Liver (tissue), 9 donors: ENCODE data around the gene OTOG. TPM values are rescaled to one million over a fixed set of nuclear protein-coding genes. Genes with fewer than 3 reads are reported as not detected.

Experiments used
- DNase-seq: peaks from one replicate; pipeline ENCODE4 v3.0.0-alpha.2; 2017; ENCODE audit warnings: low spot score
- H3K27ac ChIP-seq, 2 donors: one replicate each; pipeline ENCODE4 v1.7.0; 2013; ENCODE audit warnings: inconsistent platforms in 2 of 2, low read length in 2 of 2, control low read depth in 1 of 2, low read depth in 1 of 2, mild to moderate bottlenecking in 1 of 2
- H3K27me3 ChIP-seq, 4 donors: one replicate each; pipeline versions ENCODE4 v1.6.1 to v1.7.0; 2013; ENCODE audit warnings: low read length in 3 of 4, inconsistent platforms in 1 of 4, mild to moderate bottlenecking in 1 of 4, moderate library complexity in 1 of 4; ENCODE audit not compliant: control insufficient read depth in 4 of 4, insufficient read depth in 4 of 4
- H3K36me3 ChIP-seq, 4 donors: one replicate each; pipeline versions ENCODE4 v1.6.1 to v1.7.0; 2013; ENCODE audit warnings: low read length in 3 of 4, mild to moderate bottlenecking in 3 of 4, low read depth in 1 of 4, moderate library complexity in 1 of 4; ENCODE audit not compliant: control insufficient read depth in 4 of 4, insufficient read depth in 3 of 4
- H3K4me1 ChIP-seq, 4 donors: one replicate each; pipeline versions ENCODE4 v1.6.1 to v1.7.0; 2013; ENCODE audit warnings: low read length in 3 of 4, mild to moderate bottlenecking in 3 of 4, moderate library complexity in 1 of 4; ENCODE audit not compliant: control insufficient read depth in 4 of 4, insufficient read depth in 4 of 4
- H3K4me3 ChIP-seq, 3 donors: one replicate each; pipeline versions ENCODE4 v1.6.1 to v1.7.0; 2013; ENCODE audit warnings: low read length in 3 of 3, control low read depth in 1 of 3, low read depth in 1 of 3, mild to moderate bottlenecking in 1 of 3
- H3K9ac ChIP-seq, 2 donors: one replicate each; pipeline ENCODE4 v1.7.0; 2013; ENCODE audit warnings: low read length in 2 of 2, mild to moderate bottlenecking in 2 of 2, moderate library complexity in 2 of 2, control low read depth in 1 of 2, low read depth in 1 of 2
- H3K9me3 ChIP-seq, 4 donors: one replicate each; pipeline versions ENCODE4 v1.6.1 to v1.7.0; 2013; ENCODE audit warnings: low read length in 3 of 4; ENCODE audit not compliant: control insufficient read depth in 4 of 4
- EGR1 ChIP-seq, 2 donors: IDR thresholded peaks; 2 replicates each; pipeline ENCODE4 v1.6.1; 2016 to 2018; ENCODE audit warnings: antibody characterized with exemption in 2 of 2, low read depth in 2 of 2
- FOXA1 ChIP-seq: IDR thresholded peaks from 2 replicates; pipeline ENCODE4 v1.6.1; 2016; ENCODE audit warnings: antibody characterized with exemption
- FOXA2 ChIP-seq: IDR thresholded peaks from 2 replicates; pipeline ENCODE4 v1.6.1; 2016; ENCODE audit warnings: antibody characterized with exemption
- GABPA ChIP-seq, 2 donors: IDR thresholded peaks in 1 of 2; conservative IDR thresholded peaks in 1 of 2; 2 replicates each; pipeline ENCODE4 v1.6.1; 2016; ENCODE audit warnings: antibody characterized with exemption in 2 of 2, mild to moderate bottlenecking in 1 of 2, moderate library complexity in 1 of 2
- HNF4G ChIP-seq: IDR thresholded peaks from 2 replicates; pipeline ENCODE4 v1.6.1; 2016; ENCODE audit warnings: antibody characterized with exemption
- JUND ChIP-seq, 2 donors: IDR thresholded peaks; 2 replicates each; pipeline ENCODE4 v1.6.1; 2016; ENCODE audit warnings: antibody characterized with exemption in 2 of 2
- NR2F2 ChIP-seq: IDR thresholded peaks from 2 replicates; pipeline ENCODE4 v1.6.1; 2016; ENCODE audit warnings: antibody characterized with exemption
- RXRA ChIP-seq, 2 donors: IDR thresholded peaks; 2 replicates each; pipeline ENCODE4 v1.6.1; 2017 to 2018; ENCODE audit warnings: antibody characterized with exemption in 2 of 2, mild to moderate bottlenecking in 1 of 2
- SP1 ChIP-seq: IDR thresholded peaks from 2 replicates; pipeline ENCODE4 v1.6.1; 2018; ENCODE audit warnings: antibody characterized with exemption, mild to moderate bottlenecking
- YY1 ChIP-seq: IDR thresholded peaks from 2 replicates; pipeline ENCODE4 v1.6.1; 2016; ENCODE audit warnings: antibody characterized with exemption, mild to moderate bottlenecking
- WGBS: extraction: QIAGEN DNeasy Blood & Tissue Kit; methylation state at CpG from one replicate; pipeline ENCODE4 v1.1.7; 2013; 5-methylcytosine and 5-hydroxymethylcytosine counted together
- polyA plus RNA-seq, 2 donors: library from polyadenylated mRNA; stranded (reverse) in 1 of 2; unstranded in 1 of 2; fragments of 200-250 nt in 1 of 2; fragments of >200 nt in 1 of 2; fragmentation: Nextera tagmentation in 1 of 2; extraction: Ambion mirVana in 1 of 2; gene quantifications; one replicate each; pipeline versions ENCODE4 v1.2.1 to v1.2.3, GENCODE V29; 2013 to 2015
- total RNA-seq, 2 donors: library from RNA; depleted of rRNA; stranded (reverse); fragments of >200 nt; gene quantifications; one replicate each; pipeline ENCODE4 v1.2.3, GENCODE V29; 2014
- TF ChIP-seq, protein P1 (sequence below): IDR thresholded peaks from 2 replicates; pipeline ENCODE4 v1.6.1; 2016; ENCODE audit warnings: antibody characterized with exemption
- TF ChIP-seq, protein P2 (sequence below): IDR thresholded peaks from 2 replicates; pipeline ENCODE4 v1.6.1; 2016; ENCODE audit warnings: antibody characterized with exemption
- TF ChIP-seq, protein P3 (sequence below): fragments of 150-350 bp; IDR thresholded peaks from 2 replicates; pipeline ENCODE4 v1.5.1; 2017; ENCODE audit warnings: improper control_type of control experiment, low read depth, low read length; ENCODE audit not compliant: missing input control
- donor health status: healthy.
- donor health status: healthy.
- donor health status: healthy.
- donor health status: healthy.
- donor health status: healthy.

OTOG gene
- total and polyA plus RNA-seq, 4 donors: not detected

DNA sequence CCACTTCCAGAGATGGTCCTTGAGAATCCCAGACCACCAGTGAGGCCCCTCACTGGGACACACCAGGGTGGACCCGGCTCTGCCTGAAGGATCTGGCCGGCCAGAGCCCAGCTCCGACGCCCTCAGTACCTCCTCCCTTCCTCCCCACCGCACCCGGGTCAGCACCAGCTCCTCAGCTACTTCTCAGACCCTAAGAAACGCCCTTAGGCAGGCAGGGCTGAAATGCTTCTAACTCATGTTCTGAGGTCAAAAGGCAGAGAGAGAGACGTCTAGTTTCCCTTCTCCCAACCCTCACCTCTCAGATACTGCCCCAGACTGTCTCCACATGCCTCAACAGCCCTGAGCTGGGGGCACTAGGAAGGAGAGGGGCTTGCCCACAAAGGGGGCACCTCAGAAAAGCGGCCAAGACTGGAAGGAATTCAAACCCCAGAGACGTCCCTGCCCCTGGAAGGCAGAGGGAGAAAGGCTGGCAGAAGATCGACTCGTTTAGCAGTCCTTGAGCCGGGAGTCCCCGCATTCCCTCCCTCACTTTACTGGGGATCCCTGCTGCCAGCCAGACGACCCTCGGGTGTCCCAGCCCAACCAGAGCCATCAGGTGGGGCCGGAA, 3.4 kb upstream of the OTOG start:
- no peaks in the 10 kb centered on the region for H3K4me1 ChIP-seq
- no peaks in the 10 kb centered on the region for H3K36me3 ChIP-seq
- H3K27ac ChIP-seq: no peak overlapping the region
- no peak overlapping the region for H3K9ac ChIP-seq
- peak overlapping the region in 1 of 3 donors; percentile 26 for H3K4me3 ChIP-seq
- H3K9me3 ChIP-seq: no peaks in the 10 kb centered on the region
- H3K27me3 ChIP-seq: no peaks in the 10 kb centered on the region
- 46% methylated on average over 17 of the region's 17 CpGs for WGBS
- DNase-seq: no peak
- no peak for TF ChIP-seq YY1
- TF ChIP-seq, protein P1, sequence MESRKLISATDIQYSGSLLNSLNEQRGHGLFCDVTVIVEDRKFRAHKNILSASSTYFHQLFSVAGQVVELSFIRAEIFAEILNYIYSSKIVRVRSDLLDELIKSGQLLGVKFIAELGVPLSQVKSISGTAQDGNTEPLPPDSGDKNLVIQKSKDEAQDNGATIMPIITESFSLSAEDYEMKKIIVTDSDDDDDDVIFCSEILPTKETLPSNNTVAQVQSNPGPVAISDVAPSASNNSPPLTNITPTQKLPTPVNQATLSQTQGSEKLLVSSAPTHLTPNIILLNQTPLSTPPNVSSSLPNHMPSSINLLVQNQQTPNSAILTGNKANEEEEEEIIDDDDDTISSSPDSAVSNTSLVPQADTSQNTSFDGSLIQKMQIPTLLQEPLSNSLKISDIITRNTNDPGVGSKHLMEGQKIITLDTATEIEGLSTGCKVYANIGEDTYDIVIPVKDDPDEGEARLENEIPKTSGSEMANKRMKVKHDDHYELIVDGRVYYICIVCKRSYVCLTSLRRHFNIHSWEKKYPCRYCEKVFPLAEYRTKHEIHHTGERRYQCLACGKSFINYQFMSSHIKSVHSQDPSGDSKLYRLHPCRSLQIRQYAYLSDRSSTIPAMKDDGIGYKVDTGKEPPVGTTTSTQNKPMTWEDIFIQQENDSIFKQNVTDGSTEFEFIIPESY: no peak
- no peak for TF ChIP-seq FOXA2
- no peak for TF ChIP-seq RXRA (IDR thresholded peaks at IDR 0.05)
- TF ChIP-seq, protein P2, sequence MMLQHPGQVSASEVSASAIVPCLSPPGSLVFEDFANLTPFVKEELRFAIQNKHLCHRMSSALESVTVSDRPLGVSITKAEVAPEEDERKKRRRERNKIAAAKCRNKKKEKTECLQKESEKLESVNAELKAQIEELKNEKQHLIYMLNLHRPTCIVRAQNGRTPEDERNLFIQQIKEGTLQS: no peak
- TF ChIP-seq FOXA1: no peak
- no peak for TF ChIP-seq JUND (IDR thresholded peaks at IDR 0.05)
- TF ChIP-seq, protein P3, sequence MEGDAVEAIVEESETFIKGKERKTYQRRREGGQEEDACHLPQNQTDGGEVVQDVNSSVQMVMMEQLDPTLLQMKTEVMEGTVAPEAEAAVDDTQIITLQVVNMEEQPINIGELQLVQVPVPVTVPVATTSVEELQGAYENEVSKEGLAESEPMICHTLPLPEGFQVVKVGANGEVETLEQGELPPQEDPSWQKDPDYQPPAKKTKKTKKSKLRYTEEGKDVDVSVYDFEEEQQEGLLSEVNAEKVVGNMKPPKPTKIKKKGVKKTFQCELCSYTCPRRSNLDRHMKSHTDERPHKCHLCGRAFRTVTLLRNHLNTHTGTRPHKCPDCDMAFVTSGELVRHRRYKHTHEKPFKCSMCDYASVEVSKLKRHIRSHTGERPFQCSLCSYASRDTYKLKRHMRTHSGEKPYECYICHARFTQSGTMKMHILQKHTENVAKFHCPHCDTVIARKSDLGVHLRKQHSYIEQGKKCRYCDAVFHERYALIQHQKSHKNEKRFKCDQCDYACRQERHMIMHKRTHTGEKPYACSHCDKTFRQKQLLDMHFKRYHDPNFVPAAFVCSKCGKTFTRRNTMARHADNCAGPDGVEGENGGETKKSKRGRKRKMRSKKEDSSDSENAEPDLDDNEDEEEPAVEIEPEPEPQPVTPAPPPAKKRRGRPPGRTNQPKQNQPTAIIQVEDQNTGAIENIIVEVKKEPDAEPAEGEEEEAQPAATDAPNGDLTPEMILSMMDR: no peak
- no peak for TF ChIP-seq SP1
- no peak for TF ChIP-seq EGR1 (IDR thresholded peaks at IDR 0.05; ENCODE audit: low read depth in 2 of 2)
- TF ChIP-seq NR2F2: no peak
- no peak for TF ChIP-seq HNF4G

DNA sequence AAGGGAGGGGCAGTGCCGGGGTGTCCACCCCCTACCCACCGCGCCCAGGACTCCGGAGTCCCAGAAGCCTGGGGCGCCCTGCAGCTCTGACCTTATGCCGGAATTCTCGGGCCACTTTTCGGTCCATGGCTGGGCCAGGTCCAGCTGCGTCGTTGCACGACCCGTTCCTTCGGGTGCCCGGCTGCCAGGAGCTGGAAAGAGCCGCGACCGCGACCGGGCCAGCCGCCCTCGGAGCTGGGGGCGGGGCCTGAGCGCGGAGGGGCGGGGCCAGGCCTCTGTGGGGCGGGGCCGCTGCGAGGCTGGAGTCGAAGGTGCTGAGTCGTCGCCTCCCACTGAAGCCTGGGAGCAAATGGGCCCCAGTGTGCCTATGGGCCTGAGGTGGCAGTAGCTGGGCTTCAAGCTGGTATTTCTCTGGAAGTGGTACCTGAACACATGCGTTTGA, 2.9 kb upstream of the OTOG start, which contains the start of gene USH1C:
Gene USH1C, minus strand, starts transcription at position 236 of the 442 bp plus-strand sequence. Its CDS starts 109 bp downstream, at position 127.
- Histone ChIP-seq H3K4me1 (no peaks in the 10 kb centered on the region), H3K9ac (no peak within 1 kb of the TSS), H3K36me3 (no peaks in the 10 kb centered on the region), H3K27ac (no peak within 1 kb of the TSS), H3K27me3 (no peaks in the 10 kb centered on the region), H3K9me3 (no peaks in the 10 kb centered on the region), H3K4me3 (peak within 1 kb of the TSS in 1 of 3 donors; percentile 26)
- TF ChIP-seq YY1: no peak
- no peak for TF ChIP-seq HNF4G
- TF ChIP-seq GABPA (IDR thresholded peaks at IDR 0.05 in 1 of 2, conservative IDR thresholded peaks at IDR 0.05 in 1 of 2): no peak
- TF ChIP-seq, protein P2: no peak
- no peak for TF ChIP-seq RXRA (IDR thresholded peaks at IDR 0.05)
- TF ChIP-seq JUND (IDR thresholded peaks at IDR 0.05): no peak
- TF ChIP-seq, protein P1: no peak
- 9% methylated on average over 32 of the region's 32 CpGs for WGBS
- peak; percentile 48 for DNase-seq
